HepG2 (cell line): ENCODE measurements around the gene NPAS2. TPM values are rescaled to one million over a fixed set of nuclear protein-coding genes. Genes with fewer than 3 reads are reported as not detected.

Experiments
- ATAC-seq: fragments of 200-7000 bp; cut with Tn5 transposase; 3 replicates; pipeline ENCODE4 v1.9.1; 2020; ENCODE audit warnings: mild to moderate bottlenecking, moderate library complexity
- BruUV-seq: library from RNA; stranded (reverse); fragments of 400-500 nt; replicated peaks from 2 replicates; lab custom pipeline; 2021; lab: Mats Ljungman, UMichigan
- CTCF ChIA-PET: fragments of 300-600 bp; formaldehyde crosslinking; extraction: SDS; loops from one replicate; lab custom pipeline; 2021; ENCODE audit warnings: low total read pairs, inconsistent platforms, low intra/inter-chr PET ratio; lab: Yijun Ruan, JAX
- POLR2A ChIA-PET: fragments of 350-600 bp; sonication (Branson Sonifier 250); formaldehyde crosslinking; loops from one replicate; lab custom pipeline; 2020; ENCODE audit warnings: antibody characterized with exemption, inconsistent platforms; lab: Yijun Ruan, JAX
- DNase-seq: peaks from one replicate; pipeline ENCODE4 v3.0.0-alpha.2; 2015; ENCODE audit warnings: low spot score
- FAIRE-seq: peaks from 3 replicates; lab custom pipeline; 2011; peaks lifted over from hg19 to GRCh38; lab: Jason Lieb, UNC
- H2AFZ ChIP-seq: one replicate; pipeline ENCODE4 v1.6.1; 2011; ENCODE audit warnings: low read length, inconsistent platforms
- H3K27ac ChIP-seq: fragments of 300-600 bp; 3 replicates; pipeline ENCODE4 v1.8.0; 2011; ENCODE audit warnings: mixed run types, mild to moderate bottlenecking, mixed read lengths, low read length, inconsistent platforms; ENCODE audit not compliant: insufficient read depth; ENCODE audit errors: extremely low read length
- H3K27me3 ChIP-seq, 2 experiments: fragments of 200-600 bp in 1 of 2; 2 replicates in 1 of 2; 3 replicates in 1 of 2; pipeline versions ENCODE4 v1.6.0 to v1.8.0; 2011; ENCODE audit warnings: low read length in 2 of 2, mild to moderate bottlenecking in 2 of 2, moderate library complexity in 2 of 2, inconsistent platforms in 1 of 2; ENCODE audit not compliant: insufficient read depth in 2 of 2, control insufficient read depth in 1 of 2
- H3K36me3 ChIP-seq, 2 experiments: fragments of 200-600 bp in 1 of 2; replicated peaks in 1 of 2; 2 replicates in 1 of 2; 3 replicates in 1 of 2; pipeline versions ENCODE4 v1.5.1 to v1.8.0; 2011; ENCODE audit warnings: low read length in 2 of 2, inconsistent platforms in 1 of 2; ENCODE audit not compliant: insufficient read depth in 2 of 2, control insufficient read depth in 1 of 2
- H3K4me1 ChIP-seq: 2 replicates; pipeline ENCODE4 v1.5.1; 2012; ENCODE audit warnings: low read length, inconsistent platforms; ENCODE audit not compliant: insufficient read depth
- H3K4me2 ChIP-seq: 2 replicates; pipeline ENCODE4 v1.6.0; 2011; ENCODE audit warnings: low read depth, low read length, inconsistent platforms
- H3K4me3 ChIP-seq, 3 experiments: fragments of 200-600 bp in 1 of 3; sonication (generic), shearing (Covaris generic) in 1 of 3; replicated peaks in 1 of 3; 2 replicates each; pipeline ENCODE4 v1.5.1; 2011 to 2016; ENCODE audit warnings: low read length in 3 of 3, inconsistent platforms in 2 of 3, low read depth in 2 of 3, mild to moderate bottlenecking in 2 of 3, control low read depth in 1 of 3, mixed read lengths in 1 of 3; ENCODE audit not compliant: insufficient read depth in 1 of 3
- H3K79me2 ChIP-seq: one replicate; pipeline ENCODE4 v1.6.1; 2011; ENCODE audit warnings: low read length, inconsistent platforms; ENCODE audit not compliant: insufficient read depth
- H3K9ac ChIP-seq: 2 replicates; pipeline ENCODE4 v1.6.0; 2011; ENCODE audit warnings: mild to moderate bottlenecking, low read depth, low read length, inconsistent platforms; ENCODE audit not compliant: insufficient read depth
- H3K9me3 ChIP-seq: 2 replicates; pipeline ENCODE4 v1.5.1; 2012; ENCODE audit warnings: mild to moderate bottlenecking, low read length
- H4K20me1 ChIP-seq: 2 replicates; pipeline ENCODE4 v1.6.0; 2011; ENCODE audit warnings: inconsistent platforms, mild to moderate bottlenecking, low read length, moderate library complexity; ENCODE audit not compliant: insufficient read depth
- AGO2 ChIP-seq: fragments of 200-400 bp; formaldehyde crosslinking; optimal IDR thresholded peaks from 2 replicates; pipeline ENCODE3; 2017; ENCODE audit warnings: mild to moderate bottlenecking, low read depth, low read length, moderate library complexity
- KDM5B ChIP-seq: sonication (generic); formaldehyde crosslinking; IDR thresholded peaks from 2 replicates; pipeline ENCODE4 v1.4.0; 2020; ENCODE audit warnings: missing genetic modification reagents, mild to moderate bottlenecking, borderline replicate concordance
- MTF2 ChIP-seq: sonication (generic); formaldehyde crosslinking; IDR thresholded peaks from 2 replicates; pipeline ENCODE4 v1.5.0; 2020; ENCODE audit warnings: missing genetic modification reagents, borderline replicate concordance
- TBX3 ChIP-seq: fragments of 450-650 bp; IDR thresholded peaks from 2 replicates; pipeline ENCODE4 v1.6.1; 2017; ENCODE audit warnings: antibody characterized with exemption, mild to moderate bottlenecking, inconsistent platforms, borderline replicate concordance
- ZFX ChIP-seq: sonication (generic); formaldehyde crosslinking; IDR thresholded peaks from 2 replicates; pipeline ENCODE4 v1.4.0; 2020; ENCODE audit warnings: mild to moderate bottlenecking, low read depth, missing genetic modification reagents, moderate library complexity
- ZNF839 ChIP-seq: sonication (generic); formaldehyde crosslinking; IDR thresholded peaks from 2 replicates; pipeline ENCODE4 v1.4.0; 2020; ENCODE audit warnings: missing genetic modification reagents, mild to moderate bottlenecking, borderline replicate concordance
- WGBS: methylation state at CpG from one replicate; pipeline ENCODE4 v1.1.6; 2017; ENCODE audit warnings: low lambda C conversion rate; 5-methylcytosine and 5-hydroxymethylcytosine counted together
- in situ Hi-C: cut with HindIII; loops from 2 replicates; pipeline ENCODE4 v1.10.0; 2017; ENCODE audit warnings: low pct_unique_long_range_greater_than_20kb; ENCODE audit not compliant: extremely low pct_ligation_motif_present
- intact Hi-C: fragments of 100-400 bp; cut with micrococcal nuclease; formaldehyde crosslinking; loops from one replicate; pipeline ENCODE4 v1.10.0; 2022; ENCODE audit not compliant: unreplicated experiment
- polyA plus RNA-seq, 8 experiments: library from polyadenylated mRNA; depleted of rRNA in 3 of 8; stranded (reverse) in 7 of 8; unstranded in 1 of 8; fragments of >200 nt; fragmentation: Illumina TruSeq in 4 of 8; extraction: Trizol in 4 of 8; gene quantifications; 2 replicates each; pipeline versions ENCODE4 v1.2.1 to v1.2.3, GENCODE V29; 2011 to 2016; ENCODE audit warnings: low read depth in 4 of 8, missing spikeins in 1 of 8, mixed read lengths in 1 of 8; ENCODE audit not compliant: insufficient read depth in 1 of 8
- total RNA-seq, 5 experiments: library from RNA; depleted of rRNA; stranded (reverse); fragments of >200 nt; fragmentation: Illumina TruSeq; extraction: Trizol; gene quantifications; 2 replicates each; pipeline ENCODE4 v1.2.3, GENCODE V29; 2016; ENCODE audit warnings: low read depth in 1 of 5

Gene NPAS2
- total and polyA plus RNA-seq, 2 of the 13 experiments (the other 11 are each of a cell fraction or from before 2014, with no cell fraction given), result 14.8 to 37.5 TPM

DNA sequence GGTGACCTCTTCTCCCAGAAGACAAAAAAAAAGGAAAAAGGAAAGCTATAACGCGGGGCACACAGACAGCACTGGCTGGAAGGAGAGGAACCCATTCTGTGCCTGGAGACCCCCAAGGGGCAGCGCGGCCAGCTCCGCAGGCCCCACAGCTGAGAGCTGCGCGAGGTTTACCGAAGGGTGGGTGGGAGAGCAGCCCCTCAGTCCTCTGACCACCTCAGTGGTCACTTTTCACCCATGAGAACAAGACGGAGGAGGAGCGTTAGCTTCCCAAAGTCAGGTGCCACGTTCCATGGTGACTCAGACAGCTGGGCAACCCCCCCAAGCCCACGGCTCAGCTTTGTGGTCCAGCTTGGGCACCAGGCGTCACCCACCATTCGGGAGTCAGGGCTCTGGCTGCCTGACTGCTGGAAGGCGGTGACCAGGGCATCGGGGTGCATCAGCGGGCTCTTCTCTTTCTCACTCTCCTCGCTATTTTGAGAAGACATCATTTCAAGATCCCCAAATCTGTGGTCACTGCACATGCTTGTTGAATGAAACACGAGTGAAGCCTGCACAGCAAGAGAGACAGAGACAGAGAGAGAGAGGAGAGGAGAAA, 217.3 kb downstream of the NPAS2 start:
- peaks cover 41 to 89% of the 10 kb centered on the region in 2 experiments for H3K36me3 ChIP-seq
- no peak overlapping the region for H2AFZ ChIP-seq
- DNase-seq (no peak), FAIRE-seq (no peak), ATAC-seq (no peak)
- H3K4me3 ChIP-seq, result no peak overlapping the region
- no peak overlapping the region for H3K4me2 ChIP-seq
- intact Hi-C loops (loop anchor here (2.0 kb wide), 1 partner anchor 160 kb away; no protein-coding TSS in a partner anchor), in situ Hi-C loops (loop anchor here (5.0 kb wide), 1 partner anchor 115 kb away; the partner anchor contains the start of gene TBC1D8)
- H3K4me1 ChIP-seq, result no peaks in the 10 kb centered on the region
- POLR2A ChIA-PET, result interaction anchor here (1.4 to 2.6 kb wide), 2 partner anchors 112 to 115 kb away, joined by 3 to 15 read pairs; partner anchors contain the start of gene TBC1D8
- no peaks in the 10 kb centered on the region for H4K20me1 ChIP-seq
- no peaks in the 10 kb centered on the region for H3K79me2 ChIP-seq
- H3K27ac ChIP-seq, result no peak overlapping the region
- 93% methylated on average over 15 of the region's 19 CpGs for WGBS
- H3K9me3 ChIP-seq, result no peaks in the 10 kb centered on the region
- TF ChIP-seq KDM5B (no peak), MTF2 (CRISPR knock-in tag) (no peak), TBX3 (no peak), AGO2 (peak; percentile 49), ZFX (CRISPR knock-in tag) (no peak), ZNF839 (CRISPR knock-in tag) (no peak)
- BruUV-seq, result no TSS peak
- no peaks in the 10 kb centered on the region for H3K27me3 ChIP-seq
- CTCF ChIA-PET, result interaction anchor here (0.6 to 4.6 kb wide), 7 partner anchors 25 to 214 kb away, joined by 3 to 93 read pairs (median 4); partner anchors contain the start of gene TBC1D8
- H3K9ac ChIP-seq, result no peak overlapping the region
